Measurements from ENCODE around the gene AWAT2.

Gene AWAT2

DNA sequence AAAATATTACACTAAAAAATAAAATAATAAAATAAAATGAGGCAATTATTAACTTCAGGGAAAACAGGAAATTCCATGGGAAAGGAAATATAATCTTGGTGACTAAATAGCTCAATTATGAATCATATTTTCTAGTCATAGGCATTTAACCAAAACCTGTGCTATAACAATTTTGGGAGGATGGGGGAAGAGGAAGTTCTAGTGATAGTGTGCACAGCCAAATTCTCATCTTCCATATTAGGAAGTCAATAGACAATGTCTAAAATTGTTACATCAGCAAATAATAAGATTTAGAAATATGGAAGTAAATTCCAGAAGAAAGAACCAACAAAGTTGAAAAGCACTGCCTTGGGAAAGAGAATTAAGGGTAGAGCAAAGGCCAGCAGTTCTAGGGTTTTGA is 2.8 kb downstream of the AWAT2 start:
- Histone ChIP-seq H3K4me2 (ENCODE audit: low read length) (no peak overlapping the region), H3K4me1 (ENCODE audit: insufficient read depth, low read length, severe bottlenecking) (no peaks in the 10 kb centered on the region), H3K27me3 (ENCODE audit: insufficient read depth, low read length) (no peaks in the 10 kb centered on the region), H3K9me2 (ENCODE audit: low read depth, low read length) (no peaks in the 10 kb centered on the region), H3F3A (ENCODE audit: insufficient read depth, low read length) (no peaks in the 10 kb centered on the region), H3K9ac (ENCODE audit: low read length) (no peak overlapping the region), H4K20me1 (ENCODE audit: insufficient read depth, low read length) (no peaks in the 10 kb centered on the region), H3K27ac (ENCODE audit: low read depth, low read length, poor library complexity, severe bottlenecking) (no peak overlapping the region), H3K36me3 (ENCODE audit: insufficient read depth, low read length) (no peaks in the 10 kb centered on the region), H3K9me3 (ENCODE audit: low read length) (no peaks in the 10 kb centered on the region), H3K4me3 (ENCODE audit: low read depth, low read length, poor library complexity, severe bottlenecking) (no peak overlapping the region), H2AFZ (ENCODE audit: low read length) (no peak overlapping the region), H3K79me2 (ENCODE audit: insufficient read depth, low read length) (no peaks in the 10 kb centered on the region)
- TF ChIP-seq, protein P1, sequence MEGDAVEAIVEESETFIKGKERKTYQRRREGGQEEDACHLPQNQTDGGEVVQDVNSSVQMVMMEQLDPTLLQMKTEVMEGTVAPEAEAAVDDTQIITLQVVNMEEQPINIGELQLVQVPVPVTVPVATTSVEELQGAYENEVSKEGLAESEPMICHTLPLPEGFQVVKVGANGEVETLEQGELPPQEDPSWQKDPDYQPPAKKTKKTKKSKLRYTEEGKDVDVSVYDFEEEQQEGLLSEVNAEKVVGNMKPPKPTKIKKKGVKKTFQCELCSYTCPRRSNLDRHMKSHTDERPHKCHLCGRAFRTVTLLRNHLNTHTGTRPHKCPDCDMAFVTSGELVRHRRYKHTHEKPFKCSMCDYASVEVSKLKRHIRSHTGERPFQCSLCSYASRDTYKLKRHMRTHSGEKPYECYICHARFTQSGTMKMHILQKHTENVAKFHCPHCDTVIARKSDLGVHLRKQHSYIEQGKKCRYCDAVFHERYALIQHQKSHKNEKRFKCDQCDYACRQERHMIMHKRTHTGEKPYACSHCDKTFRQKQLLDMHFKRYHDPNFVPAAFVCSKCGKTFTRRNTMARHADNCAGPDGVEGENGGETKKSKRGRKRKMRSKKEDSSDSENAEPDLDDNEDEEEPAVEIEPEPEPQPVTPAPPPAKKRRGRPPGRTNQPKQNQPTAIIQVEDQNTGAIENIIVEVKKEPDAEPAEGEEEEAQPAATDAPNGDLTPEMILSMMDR (IDR thresholded peaks at IDR 0.05; ENCODE audit: low read length) = no peak
- TF ChIP-seq EZH2 (IDR thresholded peaks at IDR 0.05; ENCODE audit: borderline replicate concordance, low read length) = no peak

DNA sequence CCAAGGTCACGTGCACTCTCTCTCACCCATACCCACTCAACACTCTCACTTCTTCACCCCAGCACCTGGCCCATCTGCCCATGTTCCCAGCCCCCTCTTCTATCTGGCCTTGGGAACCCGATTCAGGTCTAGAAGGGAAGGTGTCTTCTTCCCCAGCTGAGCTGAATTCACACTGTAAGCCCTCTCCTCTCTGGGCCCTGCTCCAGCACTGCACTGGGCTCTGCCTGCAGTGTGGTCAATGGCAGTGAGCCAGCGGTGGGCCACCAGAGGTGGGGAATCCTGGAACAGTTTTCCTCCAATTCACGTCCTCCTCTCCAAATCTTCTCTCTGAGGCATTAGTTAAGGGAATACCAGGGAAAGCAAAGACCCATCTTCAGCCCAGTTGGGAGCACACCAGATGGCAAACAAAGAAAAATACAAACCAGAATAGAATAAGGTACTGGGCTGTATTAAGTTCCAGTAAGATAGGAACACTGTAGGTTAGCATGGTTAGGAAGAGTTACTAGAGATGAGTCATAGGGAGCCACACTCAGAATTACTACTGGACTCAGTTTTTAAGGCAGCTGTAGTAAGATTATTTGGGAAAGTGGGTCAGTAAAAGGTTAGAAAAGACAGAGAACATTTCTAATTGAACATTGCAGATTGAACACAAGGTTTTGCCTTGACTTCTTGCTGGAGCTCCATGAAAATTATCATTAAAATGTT is 5.0 kb downstream of the AWAT2 start:
- Histone ChIP-seq H2AFZ (ENCODE audit: low read length) (no peak overlapping the region), H3K27ac (ENCODE audit: low read depth, low read length, poor library complexity, severe bottlenecking) (no peak overlapping the region), H3K36me3 (ENCODE audit: insufficient read depth, low read length) (no peaks in the 10 kb centered on the region), H3K9me2 (ENCODE audit: low read depth, low read length) (no peaks in the 10 kb centered on the region), H3K79me2 (ENCODE audit: insufficient read depth, low read length) (no peaks in the 10 kb centered on the region), H3K27me3 (ENCODE audit: insufficient read depth, low read length) (no peaks in the 10 kb centered on the region), H3F3A (ENCODE audit: insufficient read depth, low read length) (no peaks in the 10 kb centered on the region), H3K9ac (ENCODE audit: low read length) (no peak overlapping the region), H3K4me3 (ENCODE audit: low read depth, low read length, poor library complexity, severe bottlenecking) (no peak overlapping the region), H4K20me1 (ENCODE audit: insufficient read depth, low read length) (no peaks in the 10 kb centered on the region), H3K4me1 (ENCODE audit: insufficient read depth, low read length, severe bottlenecking) (no peaks in the 10 kb centered on the region), H3K9me3 (ENCODE audit: low read length) (no peaks in the 10 kb centered on the region), H3K4me2 (ENCODE audit: low read length) (no peak overlapping the region)
- no peak for TF ChIP-seq EZH2 (IDR thresholded peaks at IDR 0.05; ENCODE audit: borderline replicate concordance, low read length)
- TF ChIP-seq, protein P1 (IDR thresholded peaks at IDR 0.05; ENCODE audit: low read length) = no peak

DNA sequence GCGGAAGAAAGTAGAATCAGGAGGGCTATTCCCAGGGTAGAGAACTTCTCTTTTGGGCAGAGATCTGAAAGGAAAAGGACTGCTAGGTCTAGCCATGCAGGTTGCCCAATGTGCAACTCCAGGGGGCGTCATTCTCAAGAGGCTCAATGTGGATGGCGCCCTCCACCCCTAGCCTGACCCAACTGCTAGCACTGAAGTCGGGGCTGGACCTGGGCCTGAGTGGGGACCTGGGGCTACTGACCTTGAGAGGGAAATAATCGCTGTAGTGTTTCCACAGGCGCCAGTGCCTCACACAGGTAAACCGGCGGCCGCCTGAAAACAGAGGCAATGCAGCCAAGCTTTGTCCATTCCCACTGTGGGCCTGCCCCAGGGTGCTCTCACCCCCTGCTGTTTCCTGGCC is 6.1 kb downstream of the AWAT2 start:
- no peaks in the 10 kb centered on the region for H3K36me3 ChIP-seq (ENCODE audit: insufficient read depth, low read length)
- H3K9ac ChIP-seq (ENCODE audit: low read length) = no peak overlapping the region
- H4K20me1 ChIP-seq (ENCODE audit: insufficient read depth, low read length) = no peaks in the 10 kb centered on the region
- no peak overlapping the region for H3K4me2 ChIP-seq (ENCODE audit: low read length)
- TF ChIP-seq EZH2 (IDR thresholded peaks at IDR 0.05; ENCODE audit: borderline replicate concordance, low read length) = no peak
- TF ChIP-seq, protein P1 (IDR thresholded peaks at IDR 0.05; ENCODE audit: low read length) = no peak
- no peaks in the 10 kb centered on the region for H3K4me1 ChIP-seq (ENCODE audit: insufficient read depth, low read length, severe bottlenecking)
- no peak overlapping the region for H2AFZ ChIP-seq (ENCODE audit: low read length)
- H3K27me3 ChIP-seq (ENCODE audit: insufficient read depth, low read length) = no peaks in the 10 kb centered on the region
- H3F3A ChIP-seq (ENCODE audit: insufficient read depth, low read length) = no peaks in the 10 kb centered on the region
- H3K9me3 ChIP-seq (ENCODE audit: low read length) = no peaks in the 10 kb centered on the region
- H3K9me2 ChIP-seq (ENCODE audit: low read depth, low read length) = no peaks in the 10 kb centered on the region
- no peak overlapping the region for H3K4me3 ChIP-seq (ENCODE audit: low read depth, low read length, poor library complexity, severe bottlenecking)
- no peak overlapping the region for H3K27ac ChIP-seq (ENCODE audit: low read depth, low read length, poor library complexity, severe bottlenecking)
- no peaks in the 10 kb centered on the region for H3K79me2 ChIP-seq (ENCODE audit: insufficient read depth, low read length)

Measured in OCI-LY1 (cell line).